ENCODE results near the gene BEAN1.

BEAN1 gene

GRCh38 chr16:66427036-66427860, at the start of gene BEAN1:
BEAN1 (plus strand) TSS chr16:66427295; CDS start chr16:66437677, 10,382 bp downstream.
- no peak for DNase-seq (ENCODE audit: low read depth in 3 of 3)

- no peak for DNase-seq (ENCODE audit: low read depth in 3 of 3)
These were observed 49.8 kb upstream of the BEAN1 start for GRCh38 chr16:66377324-66377723.

GRCh38 chr16:66378741-66379570, 48.1 kb upstream of the BEAN1 start:
- DNase-seq (ENCODE audit: low read depth in 3 of 3) = no peak

GRCh38 chr16:66379571-66379941, 47.5 kb upstream of the BEAN1 start:
- DNase-seq (ENCODE audit: low read depth in 3 of 3) = no peak

GRCh38 chr16:66380421-66380820, 46.7 kb upstream of the BEAN1 start:
- no peak for DNase-seq (ENCODE audit: low read depth in 3 of 3)

GRCh38 chr16:66381585-66382170, 45.4 kb upstream of the BEAN1 start:
- no peak for DNase-seq (ENCODE audit: low read depth in 3 of 3)

- DNase-seq (ENCODE audit: low read depth in 3 of 3) = no peak
These were observed 44.7 kb upstream of the BEAN1 start for GRCh38 chr16:66382171-66382965.

GRCh38 chr16:66382966-66383299, 44.2 kb upstream of the BEAN1 start:
- DNase-seq (ENCODE audit: low read depth in 3 of 3) = no peak

- no peak for DNase-seq (ENCODE audit: low read depth in 3 of 3)
These were observed 43.5 kb upstream of the BEAN1 start for GRCh38 chr16:66383551-66383950.

GRCh38 chr16:66385415-66385814, 41.7 kb upstream of the BEAN1 start:
- DNase-seq (ENCODE audit: low read depth in 3 of 3) = no peak

- DNase-seq (ENCODE audit: low read depth in 3 of 3) = no peak
These were observed 40.2 kb upstream of the BEAN1 start for GRCh38 chr16:66386629-66387622.

- DNase-seq (ENCODE audit: low read depth in 3 of 3) = no peak
These were observed 39.2 kb upstream of the BEAN1 start for GRCh38 chr16:66387817-66388332.

- no peak for DNase-seq (ENCODE audit: low read depth in 3 of 3)
These were observed 38.5 kb upstream of the BEAN1 start for GRCh38 chr16:66388350-66389139.

- no peak for DNase-seq (ENCODE audit: low read depth in 3 of 3)
These were observed 37.6 kb upstream of the BEAN1 start for GRCh38 chr16:66389256-66390176.

GRCh38 chr16:66390346-66391108, 36.6 kb upstream of the BEAN1 start:
- no peak for DNase-seq (ENCODE audit: low read depth in 3 of 3)

- no peak for DNase-seq (ENCODE audit: low read depth in 3 of 3)
These were observed 35.1 kb upstream of the BEAN1 start for GRCh38 chr16:66391726-66392670.

All from stimulated activated CD4-positive, alpha-beta T cell treated with anti-CD3 and anti-CD28 coated beads, TNF-alpha, amount 100 ng/mL, for 48 hours (primary cell).